Measurements from ENCODE around the gene PAX2. TPM values are rescaled to one million over a fixed set of nuclear protein-coding genes. Genes with fewer than 3 reads are reported as not detected.

The PAX2 gene
- total RNA-seq, 1 donor from 2014 or later, result 0.23 TPM

DNA sequence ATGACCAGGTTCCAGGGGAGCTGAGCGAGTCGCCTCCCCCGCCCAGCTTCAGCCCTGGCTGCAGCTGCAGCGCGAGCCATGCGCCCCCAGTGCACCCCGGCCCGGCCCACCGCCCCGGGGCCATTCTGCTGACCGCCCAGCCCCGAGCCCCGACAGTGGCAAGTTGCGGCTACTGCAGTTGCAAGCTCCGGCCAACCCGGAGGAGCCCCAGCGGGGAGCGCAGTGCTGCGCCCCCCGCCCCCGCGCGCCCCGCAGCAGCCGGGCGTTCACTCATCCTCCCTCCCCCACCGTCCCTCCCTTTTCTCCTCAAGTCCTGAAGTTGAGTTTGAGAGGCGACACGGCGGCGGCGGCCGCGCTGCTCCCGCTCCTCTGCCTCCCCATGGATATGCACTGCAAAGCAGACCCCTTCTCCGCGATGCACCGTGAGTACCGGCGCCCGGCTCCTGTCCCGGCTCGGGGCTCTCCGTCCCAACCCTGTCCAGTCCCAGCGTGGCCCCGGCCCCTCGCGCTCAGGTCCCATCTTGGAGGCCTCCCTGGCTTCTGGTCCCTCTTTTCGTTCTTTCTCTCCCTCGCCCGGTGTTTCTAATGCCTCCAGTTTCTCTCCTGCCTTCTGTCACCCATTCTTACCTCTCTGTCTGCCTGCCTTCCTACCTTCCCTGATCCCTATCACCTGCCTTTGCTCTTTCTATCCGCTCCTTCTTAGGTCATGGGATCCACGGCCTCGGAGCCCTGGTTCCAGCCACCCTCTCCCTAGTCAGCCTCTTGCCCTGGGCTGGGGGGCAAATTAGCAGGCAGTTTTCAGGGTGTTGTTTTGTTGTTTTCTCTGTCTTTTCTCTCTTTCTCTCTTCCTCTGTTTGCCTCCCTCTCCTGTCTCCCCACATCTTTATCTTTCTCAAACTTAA, 751 bp downstream of the PAX2 start:
- H3K27me3 Mint-ChIP-seq (ENCODE audit: low read depth, unreplicated experiment), result peaks cover 86% of the 10 kb centered on the region
- Histone ChIP-seq H4K20me1 (ENCODE audit: insufficient read depth, low read length) (peaks cover 13% of the 10 kb centered on the region), H2AFZ (ENCODE audit: low read depth, low read length) (no peak overlapping the region), H3K79me2 (ENCODE audit: insufficient read depth, low read length) (no peaks in the 10 kb centered on the region), H3K27me3 (ENCODE audit: insufficient read depth, low read length) (peaks cover 86% of the 10 kb centered on the region), H3K9me3 (ENCODE audit: insufficient read depth, low read depth, low read length) (no peaks in the 10 kb centered on the region), H3K27ac (ENCODE audit: low read depth, low read length) (no peak overlapping the region), H3K4me3 (ENCODE audit: insufficient read depth, low read depth, low read length) (no peak overlapping the region), H3K36me3 (ENCODE audit: insufficient read depth, low read length) (no peaks in the 10 kb centered on the region), H3K4me2 (ENCODE audit: low read length) (peak overlapping the region; percentile 55), H3K9ac (ENCODE audit: low read length) (no peak overlapping the region), H3K4me1 (ENCODE audit: insufficient read depth, low read length) (no peaks in the 10 kb centered on the region)
- peaks cover 2% of the 10 kb centered on the region for H3K9me3 Mint-ChIP-seq (ENCODE audit: unreplicated experiment)
- no peak for DNase-seq (ENCODE audit: low read depth)
- peak overlapping the region; percentile 77 for H3K27ac Mint-ChIP-seq (ENCODE audit: unreplicated experiment)
- peak overlapping the region; percentile 73 for H3K4me3 Mint-ChIP-seq (ENCODE audit: unreplicated experiment)
- FAIRE-seq, result no peak
- no peaks in the 10 kb centered on the region for H3K36me3 Mint-ChIP-seq (ENCODE audit: low read depth, unreplicated experiment)
- H3K4me1 Mint-ChIP-seq (ENCODE audit: low read depth, unreplicated experiment), result peaks cover 2% of the 10 kb centered on the region
- peak; percentile 94 for TF ChIP-seq EZH2 (IDR thresholded peaks at IDR 0.05; ENCODE audit: insufficient read depth, low read length)
- TF ChIP-seq, protein P1, sequence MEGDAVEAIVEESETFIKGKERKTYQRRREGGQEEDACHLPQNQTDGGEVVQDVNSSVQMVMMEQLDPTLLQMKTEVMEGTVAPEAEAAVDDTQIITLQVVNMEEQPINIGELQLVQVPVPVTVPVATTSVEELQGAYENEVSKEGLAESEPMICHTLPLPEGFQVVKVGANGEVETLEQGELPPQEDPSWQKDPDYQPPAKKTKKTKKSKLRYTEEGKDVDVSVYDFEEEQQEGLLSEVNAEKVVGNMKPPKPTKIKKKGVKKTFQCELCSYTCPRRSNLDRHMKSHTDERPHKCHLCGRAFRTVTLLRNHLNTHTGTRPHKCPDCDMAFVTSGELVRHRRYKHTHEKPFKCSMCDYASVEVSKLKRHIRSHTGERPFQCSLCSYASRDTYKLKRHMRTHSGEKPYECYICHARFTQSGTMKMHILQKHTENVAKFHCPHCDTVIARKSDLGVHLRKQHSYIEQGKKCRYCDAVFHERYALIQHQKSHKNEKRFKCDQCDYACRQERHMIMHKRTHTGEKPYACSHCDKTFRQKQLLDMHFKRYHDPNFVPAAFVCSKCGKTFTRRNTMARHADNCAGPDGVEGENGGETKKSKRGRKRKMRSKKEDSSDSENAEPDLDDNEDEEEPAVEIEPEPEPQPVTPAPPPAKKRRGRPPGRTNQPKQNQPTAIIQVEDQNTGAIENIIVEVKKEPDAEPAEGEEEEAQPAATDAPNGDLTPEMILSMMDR (IDR thresholded peaks at IDR 0.05; ENCODE audit: insufficient read depth, low read depth, low read length), result no peak

DNA sequence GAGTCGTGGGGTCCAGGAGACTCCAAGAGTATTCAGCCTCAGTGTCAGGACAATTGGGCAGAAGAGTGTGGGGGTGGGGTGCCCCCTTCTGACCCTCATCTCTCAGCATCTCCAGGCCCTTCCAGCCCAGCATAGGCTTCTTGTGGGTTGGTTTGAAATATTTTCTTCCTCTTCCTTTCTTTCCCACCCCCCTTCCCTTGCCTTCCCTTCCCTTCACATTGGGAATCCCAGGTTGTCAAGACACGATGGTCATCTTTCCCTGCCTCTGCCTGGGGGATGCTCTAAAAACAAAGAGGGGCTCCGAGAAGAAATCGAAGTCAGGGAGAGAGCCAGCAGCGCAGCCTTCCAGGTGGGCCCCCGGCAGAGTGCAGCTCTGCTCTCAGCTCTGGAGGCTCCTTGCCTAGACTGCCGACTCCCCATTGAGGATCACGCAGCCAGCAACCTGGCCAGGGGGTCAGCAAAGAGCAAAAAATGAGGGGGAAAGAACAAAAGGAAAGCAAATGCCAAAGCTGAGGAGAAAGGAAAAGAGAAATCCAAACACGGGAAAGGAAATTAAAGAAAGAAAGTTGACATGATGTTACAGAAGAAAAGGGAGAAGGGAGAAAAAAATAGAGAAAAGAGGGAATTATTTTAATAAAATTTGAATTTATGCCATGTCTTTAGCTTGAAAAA, 1.5 kb downstream of the PAX2 start:
- Histone ChIP-seq H3K79me2 (ENCODE audit: insufficient read depth, low read length) (no peaks in the 10 kb centered on the region), H3K9ac (ENCODE audit: low read length) (no peak overlapping the region), H3K27me3 (ENCODE audit: insufficient read depth, low read length) (peaks cover 86% of the 10 kb centered on the region), H3K36me3 (ENCODE audit: insufficient read depth, low read length) (no peaks in the 10 kb centered on the region), H3K4me2 (ENCODE audit: low read length) (no peak overlapping the region), H3K9me3 (ENCODE audit: insufficient read depth, low read depth, low read length) (no peaks in the 10 kb centered on the region), H3K27ac (ENCODE audit: low read depth, low read length) (no peak overlapping the region), H3K4me3 (ENCODE audit: insufficient read depth, low read depth, low read length) (no peak overlapping the region), H2AFZ (ENCODE audit: low read depth, low read length) (no peak overlapping the region), H3K4me1 (ENCODE audit: insufficient read depth, low read length) (no peaks in the 10 kb centered on the region), H4K20me1 (ENCODE audit: insufficient read depth, low read length) (peaks cover 13% of the 10 kb centered on the region)
- Mint-ChIP-seq H3K4me3 (ENCODE audit: unreplicated experiment) (peak overlapping the region; percentile 73), H3K27me3 (ENCODE audit: low read depth, unreplicated experiment) (peaks cover 87% of the 10 kb centered on the region), H3K36me3 (ENCODE audit: low read depth, unreplicated experiment) (no peaks in the 10 kb centered on the region), H3K27ac (ENCODE audit: unreplicated experiment) (peak overlapping the region; percentile 77), H3K4me1 (ENCODE audit: low read depth, unreplicated experiment) (peaks cover 2% of the 10 kb centered on the region), H3K9me3 (ENCODE audit: unreplicated experiment) (peaks cover 2% of the 10 kb centered on the region)
- FAIRE-seq (no peak), DNase-seq (ENCODE audit: low read depth) (no peak)
- TF ChIP-seq, protein P1 (IDR thresholded peaks at IDR 0.05; ENCODE audit: insufficient read depth, low read depth, low read length), result no peak
- no peak for TF ChIP-seq EZH2 (IDR thresholded peaks at IDR 0.05; ENCODE audit: insufficient read depth, low read length)

Measured in astrocyte (in vitro differentiated cells and primary cell).